H1 (cell line): ENCODE results near the gene DERL2. TPM values are rescaled to one million over a fixed set of nuclear protein-coding genes. Genes with fewer than 3 reads are reported as not detected.

Experiments
- ASH2L ChIP-seq: fragments of 200-600, 300-600 bp; sonication (generic); IDR thresholded peaks from one replicate; pipeline ENCODE4 v1.7.1; 2017; ENCODE audit warnings: low read length
- CHD7 ChIP-seq: fragments of 300-600 bp; sonication (generic); IDR thresholded peaks from 2 replicates; pipeline ENCODE4 v1.7.1; 2012; ENCODE audit warnings: low read length, moderate library complexity, mild to moderate bottlenecking, inconsistent platforms; ENCODE audit not compliant: insufficient replicate concordance
- E2F6 ChIP-seq: IDR thresholded peaks from 2 replicates; pipeline ENCODE4 v1.6.1; 2012; ENCODE audit warnings: inconsistent platforms
- TBP ChIP-seq: IDR thresholded peaks from 2 replicates; pipeline ENCODE4 v1.6.1; 2011; ENCODE audit warnings: low read depth, low read length, improper control_type of control experiment
- polyA plus RNA-seq, 7 experiments: library from polyadenylated mRNA; depleted of rRNA in 3 of 7; stranded (reverse) in 5 of 7; unstranded in 2 of 7; fragments of >200 nt in 5 of 7; fragments of 200-250 nt in 2 of 7; gene quantifications; 1 replicate in 5 of 7; 2 replicates in 1 of 7; 4 replicates in 1 of 7; pipeline versions ENCODE4 v1.2.1 to v1.2.3, GENCODE V29; 2011 to 2013; ENCODE audit warnings: missing spikeins in 2 of 7, mixed read lengths in 2 of 7
- total RNA-seq: library from RNA; stranded (reverse); fragmentation: NEBNext Ultra II Directional; extraction: Animal tissue kit (Norgen Biotek cat#: 25700); gene quantifications from 2 replicates; pipeline ENCODE4 v1.2.1, GENCODE V29; 2021

The DERL2 gene
- total and polyA plus RNA-seq, 2 of the 8 experiments (the other 6 are each of a cell fraction or from before 2014, with no cell fraction given), result 55.3 to 58.4 TPM

GRCh38 chr17:5467416-5467815 lies 18.6 kb downstream of the DERL2 start (continued):
- TF ChIP-seq CHD7 (no peak), ASH2L (no peak), TBP (no peak), E2F6 (no peak)
